ENCODE results near the gene PCDHA8.
"Not testable (repeated sequence)": the region's sequence is repeated elsewhere in the genome, so short reads cannot be mapped to it uniquely, and the experiment has no call there.

The PCDHA8 gene, protein sequence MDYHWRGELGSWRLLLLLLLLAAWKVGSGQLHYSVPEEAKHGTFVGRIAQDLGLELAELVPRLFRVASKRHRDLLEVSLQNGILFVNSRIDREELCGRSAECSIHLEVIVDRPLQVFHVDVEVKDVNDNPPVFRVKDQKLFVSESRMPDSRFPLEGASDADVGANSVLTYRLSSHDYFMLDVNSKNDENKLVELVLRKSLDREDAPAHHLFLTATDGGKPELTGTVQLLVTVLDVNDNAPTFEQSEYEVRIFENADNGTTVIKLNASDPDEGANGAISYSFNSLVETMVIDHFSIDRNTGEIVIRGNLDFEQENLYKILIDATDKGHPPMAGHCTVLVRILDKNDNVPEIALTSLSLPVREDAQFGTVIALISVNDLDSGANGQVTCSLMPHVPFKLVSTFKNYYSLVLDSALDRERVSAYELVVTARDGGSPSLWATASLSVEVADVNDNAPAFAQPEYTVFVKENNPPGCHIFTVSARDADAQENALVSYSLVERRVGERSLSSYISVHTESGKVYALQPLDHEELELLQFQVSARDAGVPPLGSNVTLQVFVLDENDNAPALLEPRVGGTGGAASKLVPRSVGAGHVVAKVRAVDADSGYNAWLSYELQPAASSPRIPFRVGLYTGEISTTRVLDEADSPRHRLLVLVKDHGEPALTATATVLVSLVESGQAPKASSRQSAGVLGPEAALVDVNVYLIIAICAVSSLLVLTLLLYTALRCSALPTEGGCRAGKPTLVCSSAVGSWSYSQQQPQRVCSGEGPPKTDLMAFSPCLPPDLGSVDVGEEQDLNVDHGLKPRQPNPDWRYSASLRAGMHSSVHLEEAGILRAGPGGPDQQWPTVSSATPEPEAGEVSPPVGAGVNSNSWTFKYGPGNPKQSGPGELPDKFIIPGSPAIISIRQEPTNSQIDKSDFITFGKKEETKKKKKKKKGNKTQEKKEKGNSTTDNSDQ

DNA sequence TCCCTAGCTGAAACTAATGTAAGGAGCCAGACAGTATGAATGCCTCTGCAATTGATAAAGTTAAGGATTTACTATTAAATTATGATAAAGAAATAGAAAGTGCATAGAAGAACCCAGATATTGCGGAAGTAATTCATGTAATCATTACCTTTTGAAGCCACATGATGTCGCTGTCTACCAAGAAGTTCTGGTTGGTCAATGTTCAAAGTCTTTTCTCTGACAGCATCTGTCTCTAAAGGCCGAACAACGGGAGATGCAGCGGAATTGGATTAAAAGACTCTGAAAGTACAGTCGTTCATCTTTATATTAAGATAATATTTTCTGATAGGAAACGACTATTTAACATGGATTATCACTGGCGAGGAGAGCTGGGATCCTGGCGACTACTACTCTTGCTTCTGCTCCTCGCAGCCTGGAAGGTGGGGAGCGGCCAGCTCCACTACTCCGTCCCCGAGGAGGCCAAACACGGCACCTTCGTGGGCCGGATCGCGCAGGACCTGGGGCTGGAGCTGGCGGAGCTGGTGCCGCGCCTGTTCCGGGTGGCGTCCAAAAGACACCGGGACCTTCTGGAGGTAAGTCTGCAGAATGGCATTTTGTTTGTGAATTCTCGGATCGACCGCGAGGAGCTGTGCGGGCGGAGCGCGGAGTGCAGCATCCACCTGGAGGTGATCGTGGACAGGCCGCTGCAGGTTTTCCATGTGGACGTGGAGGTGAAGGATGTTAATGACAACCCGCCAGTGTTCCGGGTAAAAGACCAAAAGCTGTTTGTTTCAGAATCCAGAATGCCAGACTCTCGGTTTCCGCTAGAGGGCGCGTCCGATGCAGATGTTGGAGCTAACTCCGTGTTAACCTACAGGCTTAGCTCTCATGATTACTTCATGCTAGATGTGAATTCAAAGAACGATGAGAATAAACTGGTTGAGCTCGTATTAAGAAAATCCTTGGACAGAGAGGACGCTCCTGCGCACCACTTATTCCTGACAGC, at the start of gene PCDHA8:
PCDHA8 (plus strand) TSS at position 210 of the 985 bp plus-strand sequence; CDS start at position 345, 135 bp downstream.
- TF ChIP-seq, protein P1, sequence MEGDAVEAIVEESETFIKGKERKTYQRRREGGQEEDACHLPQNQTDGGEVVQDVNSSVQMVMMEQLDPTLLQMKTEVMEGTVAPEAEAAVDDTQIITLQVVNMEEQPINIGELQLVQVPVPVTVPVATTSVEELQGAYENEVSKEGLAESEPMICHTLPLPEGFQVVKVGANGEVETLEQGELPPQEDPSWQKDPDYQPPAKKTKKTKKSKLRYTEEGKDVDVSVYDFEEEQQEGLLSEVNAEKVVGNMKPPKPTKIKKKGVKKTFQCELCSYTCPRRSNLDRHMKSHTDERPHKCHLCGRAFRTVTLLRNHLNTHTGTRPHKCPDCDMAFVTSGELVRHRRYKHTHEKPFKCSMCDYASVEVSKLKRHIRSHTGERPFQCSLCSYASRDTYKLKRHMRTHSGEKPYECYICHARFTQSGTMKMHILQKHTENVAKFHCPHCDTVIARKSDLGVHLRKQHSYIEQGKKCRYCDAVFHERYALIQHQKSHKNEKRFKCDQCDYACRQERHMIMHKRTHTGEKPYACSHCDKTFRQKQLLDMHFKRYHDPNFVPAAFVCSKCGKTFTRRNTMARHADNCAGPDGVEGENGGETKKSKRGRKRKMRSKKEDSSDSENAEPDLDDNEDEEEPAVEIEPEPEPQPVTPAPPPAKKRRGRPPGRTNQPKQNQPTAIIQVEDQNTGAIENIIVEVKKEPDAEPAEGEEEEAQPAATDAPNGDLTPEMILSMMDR (conservative IDR thresholded peaks at IDR 0.05; ENCODE audit: control insufficient read depth, insufficient read depth, low read depth, low read length) = peak; percentile 31
- DNase-seq (ENCODE audit: low read depth) = no peak
- H3K4me3 ChIP-seq (ENCODE audit: control insufficient read depth, low read depth, low read length) = no peak within 1 kb of the TSS

DNA sequence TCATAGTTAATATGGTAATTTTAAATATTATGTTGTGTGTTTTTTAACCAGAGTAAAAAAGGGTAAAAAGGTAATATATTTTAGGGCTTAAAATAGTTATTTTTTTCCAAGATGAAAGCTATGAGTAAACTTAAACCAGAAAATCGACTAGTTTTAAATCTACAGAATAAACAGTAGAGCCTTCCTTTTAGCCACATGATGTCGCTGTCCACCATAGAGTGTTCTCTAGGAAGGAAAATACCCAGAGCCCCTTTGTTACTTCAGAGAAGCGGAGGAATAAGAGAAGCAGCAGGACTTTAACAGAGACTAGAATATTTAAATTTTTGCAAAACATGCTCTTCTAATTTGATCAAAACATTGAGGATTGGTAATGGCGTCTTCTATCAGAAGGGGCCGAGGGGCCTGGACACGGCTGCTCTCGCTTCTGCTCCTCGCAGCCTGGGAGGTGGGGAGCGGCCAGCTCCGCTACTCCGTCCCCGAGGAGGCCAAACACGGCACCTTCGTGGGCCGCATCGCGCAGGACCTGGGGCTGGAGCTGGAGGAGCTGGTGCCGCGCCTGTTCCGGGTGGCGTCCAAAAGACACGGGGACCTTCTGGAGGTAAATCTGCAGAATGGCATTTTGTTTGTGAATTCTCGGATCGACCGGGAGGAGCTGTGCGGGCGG, 46.3 kb upstream of the PCDHA8 start, which contains the start of gene PCDHA2:
PCDHA2 (plus strand) TSS at position 258 of the 664 bp plus-strand sequence.
- TF ChIP-seq, protein P1 (conservative IDR thresholded peaks at IDR 0.05; ENCODE audit: control insufficient read depth, insufficient read depth, low read depth, low read length) = peak; percentile 16
- peak; percentile 3 for DNase-seq (ENCODE audit: low read depth)
- H3K4me3 ChIP-seq (ENCODE audit: control insufficient read depth, low read depth, low read length) = no peak within 1 kb of the TSS

DNA sequence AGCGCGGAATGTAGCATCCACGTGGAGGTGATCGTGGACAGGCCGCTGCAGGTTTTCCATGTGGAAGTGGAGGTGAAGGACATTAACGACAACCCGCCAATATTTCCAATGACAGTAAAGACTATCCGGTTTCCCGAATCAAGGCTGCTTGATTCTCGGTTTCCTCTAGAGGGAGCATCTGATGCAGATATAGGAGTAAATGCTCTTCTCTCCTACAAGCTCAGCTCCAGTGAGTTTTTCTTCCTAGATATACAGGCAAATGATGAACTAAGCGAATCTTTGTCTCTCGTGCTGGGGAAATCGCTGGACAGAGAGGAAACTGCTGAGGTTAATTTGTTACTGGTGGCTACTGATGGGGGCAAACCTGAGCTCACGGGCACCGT, 45.7 kb upstream of the PCDHA8 start:
- H3K4me3 ChIP-seq (ENCODE audit: control insufficient read depth, low read depth, low read length) = no peak overlapping the region
- TF ChIP-seq, protein P1 (conservative IDR thresholded peaks at IDR 0.05; ENCODE audit: control insufficient read depth, insufficient read depth, low read depth, low read length) = peak; percentile 21
- DNase-seq (ENCODE audit: low read depth) = no peak

DNA sequence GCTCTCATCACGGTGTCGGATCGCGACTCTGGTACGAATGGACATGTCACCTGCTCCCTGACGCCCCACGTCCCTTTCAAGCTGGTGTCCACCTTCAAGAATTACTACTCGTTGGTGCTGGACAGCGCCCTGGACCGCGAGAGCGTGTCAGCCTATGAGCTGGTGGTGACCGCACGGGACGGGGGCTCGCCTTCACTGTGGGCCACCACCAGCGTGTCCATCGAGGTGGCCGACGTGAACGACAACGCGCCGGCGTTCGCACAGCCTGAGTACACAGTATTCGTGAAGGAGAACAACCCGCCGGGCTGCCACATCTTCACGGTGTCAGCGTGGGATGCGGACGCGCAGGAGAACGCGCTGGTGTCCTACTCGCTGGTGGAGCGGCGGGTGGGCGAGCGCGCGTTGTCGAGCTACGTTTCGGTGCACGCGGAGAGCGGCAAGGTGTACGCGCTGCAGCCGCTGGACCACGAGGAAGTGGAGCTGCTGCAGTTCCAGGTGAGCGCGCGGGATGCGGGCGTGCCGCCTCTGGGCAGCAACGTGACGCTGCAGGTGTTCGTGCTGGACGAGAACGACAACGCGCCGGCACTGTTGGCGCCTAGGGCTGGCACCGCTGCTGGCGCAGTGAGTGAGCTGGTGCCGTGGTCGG, 44.8 kb upstream of the PCDHA8 start:
- not testable (repeated sequence) for DNase-seq (ENCODE audit: low read depth)

DNA sequence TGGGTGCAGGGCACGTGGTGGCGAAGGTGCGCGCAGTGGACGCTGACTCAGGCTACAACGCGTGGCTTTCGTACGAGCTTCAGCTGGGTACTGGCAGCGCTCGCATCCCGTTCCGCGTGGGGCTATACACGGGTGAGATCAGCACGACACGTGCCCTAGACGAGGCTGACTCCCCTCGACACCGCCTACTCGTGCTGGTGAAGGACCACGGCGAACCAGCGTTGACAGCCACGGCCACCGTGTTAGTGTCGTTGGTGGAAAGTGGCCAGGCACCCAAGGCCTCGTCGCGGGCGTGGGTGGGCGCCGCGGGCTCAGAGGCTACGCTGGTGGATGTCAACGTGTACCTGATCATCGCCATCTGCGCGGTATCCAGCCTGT, 44.3 kb upstream of the PCDHA8 start:
- DNase-seq (ENCODE audit: low read depth) = no peak
- no peak overlapping the region for H3K4me3 ChIP-seq (ENCODE audit: control insufficient read depth, low read depth, low read length)
- TF ChIP-seq, protein P1 (conservative IDR thresholded peaks at IDR 0.05; ENCODE audit: control insufficient read depth, insufficient read depth, low read depth, low read length) = no peak

More for the DNA sequence above, 44.8 kb upstream of the PCDHA8 start:
- H3K4me3 ChIP-seq (ENCODE audit: control insufficient read depth, low read depth, low read length) = not testable (repeated sequence)

DNA sequence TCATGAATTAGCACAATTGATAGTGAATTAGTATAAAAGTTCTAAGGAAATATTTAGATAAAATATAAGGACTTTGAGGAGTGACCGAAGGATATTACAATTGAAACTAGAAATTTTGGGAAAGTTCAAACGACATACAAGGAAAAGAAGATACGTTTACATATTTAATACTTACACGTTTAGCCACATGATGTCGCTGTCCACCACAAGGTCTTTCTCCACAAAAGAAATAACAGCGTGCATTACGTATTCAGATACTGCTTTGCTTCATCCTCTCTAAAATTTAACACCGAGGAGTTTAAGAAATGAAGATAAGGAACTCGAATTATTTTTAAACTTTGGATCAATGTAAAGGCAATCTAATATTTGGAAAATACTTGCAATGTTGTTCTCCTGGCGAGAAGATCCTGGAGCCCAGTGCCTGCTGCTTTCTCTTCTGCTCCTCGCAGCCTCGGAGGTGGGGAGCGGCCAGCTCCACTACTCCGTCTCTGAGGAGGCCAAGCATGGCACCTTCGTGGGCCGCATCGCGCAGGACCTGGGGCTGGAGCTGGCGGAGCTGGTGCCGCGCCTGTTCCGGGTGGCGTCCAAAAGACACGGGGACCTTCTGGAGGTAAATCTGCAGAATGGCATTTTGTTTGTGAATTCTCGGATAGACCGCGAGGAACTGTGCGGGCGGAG, 40.0 kb upstream of the PCDHA8 start, which contains the start of gene PCDHA3:
PCDHA3 (plus strand) TSS at position 242 of the 678 bp plus-strand sequence.
- peak; percentile 34 for DNase-seq (ENCODE audit: low read depth)
- TF ChIP-seq, protein P1 (conservative IDR thresholded peaks at IDR 0.05; ENCODE audit: control insufficient read depth, insufficient read depth, low read depth, low read length) = peak; percentile 28
- no peak within 1 kb of the TSS for H3K4me3 ChIP-seq (ENCODE audit: control insufficient read depth, low read depth, low read length)
